HepG2 (cell line): ENCODE results near the gene GUK1. TPM values are rescaled to one million over a fixed set of nuclear protein-coding genes. Genes with fewer than 3 reads are reported as not detected.
A peak's percentile ranks its signal among the peaks of the same experiment; 100 is the strongest.

ENCODE experiments used
- EEA1 ChIP-seq: sonication (generic); formaldehyde crosslinking; IDR thresholded peaks from 2 replicates; pipeline ENCODE4 v1.5.1; 2020; ENCODE audit warnings: mild to moderate bottlenecking, missing genetic modification reagents, borderline replicate concordance
- FOXA1 ChIP-seq, 2 experiments: fragments of 450-650 bp in 1 of 2; sonication (generic) in 1 of 2; formaldehyde crosslinking in 1 of 2; IDR thresholded peaks; 2 replicates each; pipeline versions ENCODE4 v1.4.0 to v1.6.1; 2016 to 2020; ENCODE audit warnings: missing genetic modification reagents in 1 of 2
- JUND ChIP-seq: sonication (generic); formaldehyde crosslinking; IDR thresholded peaks from 2 replicates; pipeline ENCODE4 v1.8.0; 2022; ENCODE audit warnings: mild to moderate bottlenecking, missing genetic modification reagents
- MLLT10 ChIP-seq: sonication (generic); formaldehyde crosslinking; IDR thresholded peaks from 2 replicates; pipeline ENCODE4 v1.4.0; 2020; ENCODE audit warnings: missing genetic modification reagents
- MTF2 ChIP-seq: sonication (generic); formaldehyde crosslinking; IDR thresholded peaks from 2 replicates; pipeline ENCODE4 v1.5.0; 2020; ENCODE audit warnings: missing genetic modification reagents, borderline replicate concordance
- NFIB ChIP-seq: sonication (generic); formaldehyde crosslinking; IDR thresholded peaks from 2 replicates; pipeline ENCODE4 v1.9.0; 2021; ENCODE audit warnings: missing genetic modification reagents, mild to moderate bottlenecking, borderline replicate concordance
- NFYB ChIP-seq: sonication (generic); formaldehyde crosslinking; IDR thresholded peaks from 2 replicates; pipeline ENCODE4 v1.4.0; 2020; ENCODE audit warnings: missing genetic modification reagents
- PHF8 ChIP-seq: sonication (generic); formaldehyde crosslinking; IDR thresholded peaks from 2 replicates; pipeline ENCODE4 v1.5.0; 2020; ENCODE audit warnings: missing genetic modification reagents
- REXO4 ChIP-seq: sonication (generic); formaldehyde crosslinking; IDR thresholded peaks from 2 replicates; pipeline ENCODE4 v1.8.0; 2022; ENCODE audit warnings: missing genetic modification reagents, mild to moderate bottlenecking, borderline replicate concordance
- SETDB1 ChIP-seq: sonication (generic); formaldehyde crosslinking; IDR thresholded peaks from 2 replicates; pipeline ENCODE4 v1.5.1; 2020; ENCODE audit warnings: missing genetic modification reagents, mild to moderate bottlenecking, borderline replicate concordance
- SIX4 ChIP-seq: sonication (generic); formaldehyde crosslinking; IDR thresholded peaks from 2 replicates; pipeline ENCODE4 v1.4.0; 2020; ENCODE audit warnings: missing genetic modification reagents
- SP140L ChIP-seq: sonication (generic); formaldehyde crosslinking; IDR thresholded peaks from 2 replicates; pipeline ENCODE4 v1.4.0; 2020; ENCODE audit warnings: missing genetic modification reagents, borderline replicate concordance
- WIZ ChIP-seq: sonication (generic); formaldehyde crosslinking; IDR thresholded peaks from 2 replicates; pipeline ENCODE4 v1.5.1; 2020; ENCODE audit warnings: mild to moderate bottlenecking, missing genetic modification reagents
- ZBTB20 ChIP-seq: sonication (generic); formaldehyde crosslinking; IDR thresholded peaks from 2 replicates; pipeline ENCODE4 v1.8.1; 2023; ENCODE audit warnings: missing genetic modification reagents, low read depth, mild to moderate bottlenecking, borderline replicate concordance
- ZFP41 ChIP-seq: sonication (generic); formaldehyde crosslinking; IDR thresholded peaks from 2 replicates; pipeline ENCODE4 v1.4.0; 2020; ENCODE audit warnings: mild to moderate bottlenecking, missing genetic modification reagents, borderline replicate concordance
- ZNF205 ChIP-seq: IDR thresholded peaks from 2 replicates; pipeline ENCODE4 v1.6.1; 2018; ENCODE audit warnings: missing biosample characterization, missing genetic modification reagents
- ZNF615 ChIP-seq: sonication (generic); formaldehyde crosslinking; IDR thresholded peaks from 2 replicates; pipeline ENCODE4 v1.5.0; 2020; ENCODE audit warnings: mild to moderate bottlenecking, missing genetic modification reagents, borderline replicate concordance
- ZNF619 ChIP-seq: sonication (generic); formaldehyde crosslinking; IDR thresholded peaks from 2 replicates; pipeline ENCODE4 v1.4.0; 2020; ENCODE audit warnings: mild to moderate bottlenecking, missing genetic modification reagents
- ZNF703 ChIP-seq: sonication (generic); formaldehyde crosslinking; IDR thresholded peaks from 2 replicates; pipeline ENCODE4 v1.5.1; 2020; ENCODE audit warnings: missing genetic modification reagents, mild to moderate bottlenecking, moderate library complexity, borderline replicate concordance
- ZNF780A ChIP-seq: sonication (generic); formaldehyde crosslinking; IDR thresholded peaks from 2 replicates; pipeline ENCODE4 v1.8.0; 2022; ENCODE audit warnings: mild to moderate bottlenecking, missing genetic modification reagents, moderate library complexity
- polyA plus RNA-seq, 8 experiments: library from polyadenylated mRNA; depleted of rRNA in 3 of 8; stranded (reverse) in 7 of 8; unstranded in 1 of 8; fragments of >200 nt; fragmentation: Illumina TruSeq in 4 of 8; extraction: Trizol in 4 of 8; gene quantifications; 2 replicates each; pipeline versions ENCODE4 v1.2.1 to v1.2.3, GENCODE V29; 2011 to 2016; ENCODE audit warnings: low read depth in 4 of 8, missing spikeins in 1 of 8, mixed read lengths in 1 of 8; ENCODE audit not compliant: insufficient read depth in 1 of 8
- total RNA-seq, 5 experiments: library from RNA; depleted of rRNA; stranded (reverse); fragments of >200 nt; fragmentation: Illumina TruSeq; extraction: Trizol; gene quantifications; 2 replicates each; pipeline ENCODE4 v1.2.3, GENCODE V29; 2016; ENCODE audit warnings: low read depth in 1 of 5
- TF ChIP-seq, protein P1 (sequence below): IDR thresholded peaks from 2 replicates; pipeline ENCODE4 v1.6.1; 2016; ENCODE audit warnings: low read depth, borderline replicate concordance
- TF ChIP-seq, protein P2 (sequence below): sonication (generic); formaldehyde crosslinking; IDR thresholded peaks from 2 replicates; pipeline ENCODE4 v1.4.0; 2020; ENCODE audit warnings: missing genetic modification reagents
- TF ChIP-seq, protein P3 (sequence below), 2 experiments: IDR thresholded peaks; 2 replicates each; pipeline ENCODE4 v1.6.1; 2011 to 2012; ENCODE audit warnings: low read length in 2 of 2, borderline replicate concordance in 1 of 2, low read depth in 1 of 2, mild to moderate bottlenecking in 1 of 2, moderate library complexity in 1 of 2
- TF ChIP-seq, protein P4 (sequence below): sonication (generic); formaldehyde crosslinking; IDR thresholded peaks from 2 replicates; pipeline ENCODE4 v1.5.1; 2020; ENCODE audit warnings: missing genetic modification reagents, mild to moderate bottlenecking, borderline replicate concordance

Gene GUK1
- total and polyA plus RNA-seq, 2 of the 13 experiments (the other 11 are each of a cell fraction or from before 2014, with no cell fraction given), result 116 to 154 TPM

DNA sequence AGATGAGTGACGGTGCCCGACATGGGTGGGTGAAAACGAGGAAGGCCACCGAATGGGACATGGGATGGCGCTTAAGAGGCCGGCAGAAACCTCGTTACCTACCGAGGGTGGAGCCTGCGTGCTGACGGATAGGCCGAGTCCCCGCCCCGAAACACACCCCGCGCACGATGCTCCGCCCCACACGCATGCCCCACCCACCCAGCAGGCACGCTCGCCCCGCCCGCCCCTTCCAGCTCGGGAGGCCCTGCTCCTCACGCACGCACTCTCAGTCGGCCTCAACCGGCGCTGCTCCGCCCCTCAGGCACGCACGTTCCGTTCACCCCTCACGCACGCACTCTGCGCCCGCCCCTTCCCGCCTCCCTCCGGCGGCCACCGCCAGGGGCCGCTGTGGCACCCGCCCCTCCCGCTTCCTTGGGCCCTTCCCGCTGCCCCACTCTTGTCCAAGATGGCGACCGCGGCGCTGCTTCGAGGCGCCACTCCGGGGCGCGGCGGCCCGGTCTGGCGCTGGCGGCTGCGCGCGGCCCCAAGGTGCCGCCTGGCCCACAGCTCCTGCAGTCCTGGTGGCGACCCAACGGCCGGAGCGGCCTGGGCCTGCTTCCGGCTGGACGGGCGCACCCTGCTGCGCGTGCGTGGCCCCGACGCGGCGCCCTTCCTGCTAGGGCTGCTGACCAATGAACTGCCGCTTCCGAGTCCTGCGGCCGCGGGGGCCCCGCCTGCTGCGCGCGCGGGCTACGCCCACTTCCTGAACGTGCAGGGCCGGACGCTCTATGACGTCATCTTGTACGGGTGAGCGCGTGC is 25.5 kb downstream of the GUK1 start, which contains the start of gene IBA57 (continued):
- TF ChIP-seq ZNF615 (CRISPR knock-in tag) (no peak), MTF2 (no peak), SETDB1 (CRISPR knock-in tag) (no peak), PHF8 (no peak; the same call in 1 of the 2 replicates), NFYB (CRISPR knock-in tag) (peak; percentile 77), NFIB (CRISPR knock-in tag) (no peak), ZNF619 (no peak), MLLT10 (no peak), ZNF703 (no peak), SIX4 (CRISPR knock-in tag) (no peak), ZBTB20 (CRISPR knock-in tag) (0 out of 2 replicates have a peak, but pooled peaks have one; percentile 31), ZNF780A (CRISPR knock-in tag) (no peak), EEA1 (CRISPR knock-in tag) (no peak; the same call in 1 of the 2 replicates), JUND (peak; percentile 34), WIZ (CRISPR knock-in tag) (no peak), ZFP41 (CRISPR knock-in tag) (no peak), REXO4 (CRISPR knock-in tag) (no peak), SP140L (CRISPR knock-in tag) (no peak), FOXA1 (IDR thresholded peaks at IDR 0.05) (no peak), FOXA1 (CRISPR knock-in tag; IDR thresholded peaks at IDR 0.05) (no peak), ZNF205 (peak; percentile 19; the same call in 1 of the 2 replicates)
- TF ChIP-seq, protein P1, sequence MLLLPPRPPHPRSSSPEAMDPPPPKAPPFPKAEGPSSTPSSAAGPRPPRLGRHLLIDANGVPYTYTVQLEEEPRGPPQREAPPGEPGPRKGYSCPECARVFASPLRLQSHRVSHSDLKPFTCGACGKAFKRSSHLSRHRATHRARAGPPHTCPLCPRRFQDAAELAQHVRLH (CRISPR knock-in tag), result peak; percentile 57; the same call in 1 of the 2 replicates
- TF ChIP-seq, protein P2, sequence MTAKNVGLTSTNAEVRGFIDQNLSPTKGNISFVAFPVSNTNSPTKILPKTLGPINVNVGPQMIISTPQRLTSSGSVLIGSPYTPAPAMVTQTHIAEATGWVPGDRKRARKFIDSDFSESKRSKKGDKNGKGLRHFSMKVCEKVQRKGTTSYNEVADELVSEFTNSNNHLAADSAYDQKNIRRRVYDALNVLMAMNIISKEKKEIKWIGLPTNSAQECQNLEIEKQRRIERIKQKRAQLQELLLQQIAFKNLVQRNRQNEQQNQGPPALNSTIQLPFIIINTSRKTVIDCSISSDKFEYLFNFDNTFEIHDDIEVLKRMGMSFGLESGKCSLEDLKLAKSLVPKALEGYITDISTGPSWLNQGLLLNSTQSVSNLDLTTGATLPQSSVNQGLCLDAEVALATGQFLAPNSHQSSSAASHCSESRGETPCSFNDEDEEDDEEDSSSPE (CRISPR knock-in tag), result peak; percentile 85
- TF ChIP-seq, protein P3, sequence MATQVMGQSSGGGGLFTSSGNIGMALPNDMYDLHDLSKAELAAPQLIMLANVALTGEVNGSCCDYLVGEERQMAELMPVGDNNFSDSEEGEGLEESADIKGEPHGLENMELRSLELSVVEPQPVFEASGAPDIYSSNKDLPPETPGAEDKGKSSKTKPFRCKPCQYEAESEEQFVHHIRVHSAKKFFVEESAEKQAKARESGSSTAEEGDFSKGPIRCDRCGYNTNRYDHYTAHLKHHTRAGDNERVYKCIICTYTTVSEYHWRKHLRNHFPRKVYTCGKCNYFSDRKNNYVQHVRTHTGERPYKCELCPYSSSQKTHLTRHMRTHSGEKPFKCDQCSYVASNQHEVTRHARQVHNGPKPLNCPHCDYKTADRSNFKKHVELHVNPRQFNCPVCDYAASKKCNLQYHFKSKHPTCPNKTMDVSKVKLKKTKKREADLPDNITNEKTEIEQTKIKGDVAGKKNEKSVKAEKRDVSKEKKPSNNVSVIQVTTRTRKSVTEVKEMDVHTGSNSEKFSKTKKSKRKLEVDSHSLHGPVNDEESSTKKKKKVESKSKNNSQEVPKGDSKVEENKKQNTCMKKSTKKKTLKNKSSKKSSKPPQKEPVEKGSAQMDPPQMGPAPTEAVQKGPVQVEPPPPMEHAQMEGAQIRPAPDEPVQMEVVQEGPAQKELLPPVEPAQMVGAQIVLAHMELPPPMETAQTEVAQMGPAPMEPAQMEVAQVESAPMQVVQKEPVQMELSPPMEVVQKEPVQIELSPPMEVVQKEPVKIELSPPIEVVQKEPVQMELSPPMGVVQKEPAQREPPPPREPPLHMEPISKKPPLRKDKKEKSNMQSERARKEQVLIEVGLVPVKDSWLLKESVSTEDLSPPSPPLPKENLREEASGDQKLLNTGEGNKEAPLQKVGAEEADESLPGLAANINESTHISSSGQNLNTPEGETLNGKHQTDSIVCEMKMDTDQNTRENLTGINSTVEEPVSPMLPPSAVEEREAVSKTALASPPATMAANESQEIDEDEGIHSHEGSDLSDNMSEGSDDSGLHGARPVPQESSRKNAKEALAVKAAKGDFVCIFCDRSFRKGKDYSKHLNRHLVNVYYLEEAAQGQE (IDR thresholded peaks at IDR 0.05; ENCODE audit: borderline replicate concordance in 1 of 2, low read depth in 1 of 2, low read length in 2 of 2), result peak in 1 of 2 experiments; percentile 53; a peak in 1 of 4 replicates
- TF ChIP-seq, protein P4, sequence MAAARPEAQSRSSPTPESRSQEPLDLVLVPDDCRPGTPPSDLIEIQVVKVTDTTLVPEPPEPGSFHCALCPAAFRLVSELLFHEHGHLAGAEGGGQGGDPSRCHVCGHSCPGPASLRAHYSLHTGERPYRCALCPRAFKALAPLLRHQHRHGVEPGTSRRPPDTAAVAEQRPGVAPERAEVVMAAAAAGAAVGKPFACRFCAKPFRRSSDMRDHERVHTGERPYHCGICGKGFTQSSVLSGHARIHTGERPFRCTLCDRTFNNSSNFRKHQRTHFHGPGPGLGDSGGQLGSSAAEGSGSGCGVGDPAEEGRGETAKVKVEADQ (CRISPR knock-in tag), result peak; percentile 51; the same call in 1 of the 2 replicates
